Keratinocyte (primary cell): Measurements from ENCODE around the gene ARMC6.

ENCODE experiments used
- CTCF ChIP-seq, 3 experiments: IDR thresholded peaks in 1 of 3; conservative IDR thresholded peaks in 1 of 3; optimal IDR thresholded peaks in 1 of 3; 2 replicates in 2 of 3; 3 replicates in 1 of 3; pipeline versions ENCODE3 to v1.5.1; 2011; ENCODE audit warnings: low read length in 3 of 3, mild to moderate bottlenecking in 3 of 3, moderate library complexity in 2 of 3, control low read depth in 1 of 3, inconsistent platforms in 1 of 3; ENCODE audit not compliant: insufficient read depth in 2 of 3; ENCODE audit errors: extremely low read depth in 1 of 3
- EZH2 ChIP-seq: IDR thresholded peaks from one replicate; pipeline ENCODE4 v1.6.1; 2012; ENCODE audit warnings: inconsistent platforms, mild to moderate bottlenecking, low read length, moderate library complexity

- no peak for TF ChIP-seq CTCF (optimal IDR thresholded peaks at IDR 0.05 in 1 of 3, IDR thresholded peaks at IDR 0.05 in 1 of 3, conservative IDR thresholded peaks at IDR 0.05 in 1 of 3; ENCODE audit: extremely low read depth in 1 of 3, insufficient read depth in 2 of 3, low read length in 3 of 3)
- no peak for TF ChIP-seq EZH2
Measured at GRCh38 chr19:19006213-19006612, 27.2 kb upstream of the ARMC6 start.
